ENCODE results near the gene FZD2.
"Not testable (repeated sequence)": the region's sequence is repeated elsewhere in the genome, so short reads cannot be mapped to it uniquely, and the experiment has no call there.

FZD2 gene

GRCh38 chr17:44558334-44558709 lies 1.0 kb downstream of the FZD2 start:
- Histone ChIP-seq H3K27ac (peak overlapping the region; percentile 61 to 91), H3K4me3 (peak overlapping the region; percentile 85)
- no peak for DNase-seq (ENCODE audit: low spot score)
- TF ChIP-seq, protein P1, sequence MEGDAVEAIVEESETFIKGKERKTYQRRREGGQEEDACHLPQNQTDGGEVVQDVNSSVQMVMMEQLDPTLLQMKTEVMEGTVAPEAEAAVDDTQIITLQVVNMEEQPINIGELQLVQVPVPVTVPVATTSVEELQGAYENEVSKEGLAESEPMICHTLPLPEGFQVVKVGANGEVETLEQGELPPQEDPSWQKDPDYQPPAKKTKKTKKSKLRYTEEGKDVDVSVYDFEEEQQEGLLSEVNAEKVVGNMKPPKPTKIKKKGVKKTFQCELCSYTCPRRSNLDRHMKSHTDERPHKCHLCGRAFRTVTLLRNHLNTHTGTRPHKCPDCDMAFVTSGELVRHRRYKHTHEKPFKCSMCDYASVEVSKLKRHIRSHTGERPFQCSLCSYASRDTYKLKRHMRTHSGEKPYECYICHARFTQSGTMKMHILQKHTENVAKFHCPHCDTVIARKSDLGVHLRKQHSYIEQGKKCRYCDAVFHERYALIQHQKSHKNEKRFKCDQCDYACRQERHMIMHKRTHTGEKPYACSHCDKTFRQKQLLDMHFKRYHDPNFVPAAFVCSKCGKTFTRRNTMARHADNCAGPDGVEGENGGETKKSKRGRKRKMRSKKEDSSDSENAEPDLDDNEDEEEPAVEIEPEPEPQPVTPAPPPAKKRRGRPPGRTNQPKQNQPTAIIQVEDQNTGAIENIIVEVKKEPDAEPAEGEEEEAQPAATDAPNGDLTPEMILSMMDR (IDR thresholded peaks at IDR 0.05): no peak

GRCh38 chr17:44558710-44559633 lies 1.7 kb downstream of the FZD2 start:
- DNase-seq (ENCODE audit: low spot score): no peak

GRCh38 chr17:44559634-44560554 lies 2.6 kb downstream of the FZD2 start:
- peak overlapping the region; percentile 61 to 76 for H3K27ac ChIP-seq
- H3K4me3 ChIP-seq: peak overlapping the region; percentile 85
- TF ChIP-seq, protein P1 (IDR thresholded peaks at IDR 0.05): no peak
- DNase-seq (ENCODE audit: low spot score): no peak

More at GRCh38 chr17:44558710-44559633, 1.7 kb downstream of the FZD2 start:
- TF ChIP-seq, protein P1 (IDR thresholded peaks at IDR 0.05): no peak
- Histone ChIP-seq H3K27ac (peak overlapping the region; percentile 61 to 91), H3K4me3 (peak overlapping the region; percentile 85)

DNA sequence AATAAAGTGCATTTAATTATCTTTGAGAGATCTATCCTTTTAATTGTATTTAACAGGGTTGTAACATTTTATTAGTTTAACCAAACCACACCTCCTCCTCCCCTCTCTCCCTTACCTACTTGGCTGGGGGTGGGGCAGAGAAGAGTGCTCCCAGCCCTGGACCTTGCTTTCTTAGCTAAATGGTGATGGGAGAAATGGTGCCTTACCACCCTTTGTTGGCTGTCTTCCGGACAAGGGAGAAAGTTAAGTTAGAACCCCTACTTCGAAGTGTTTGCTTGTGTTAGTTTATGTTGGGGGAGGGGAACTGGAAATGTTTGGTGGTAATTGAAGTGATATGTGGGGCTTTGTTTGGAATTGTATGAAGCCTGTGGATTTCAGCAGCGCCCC lies 3.9 kb downstream of the FZD2 start:
- no peak overlapping the region for H3K4me3 ChIP-seq
- TF ChIP-seq, protein P1 (IDR thresholded peaks at IDR 0.05): no peak
- DNase-seq (ENCODE audit: low spot score): no peak
- H3K27ac ChIP-seq: no peak overlapping the region

DNA sequence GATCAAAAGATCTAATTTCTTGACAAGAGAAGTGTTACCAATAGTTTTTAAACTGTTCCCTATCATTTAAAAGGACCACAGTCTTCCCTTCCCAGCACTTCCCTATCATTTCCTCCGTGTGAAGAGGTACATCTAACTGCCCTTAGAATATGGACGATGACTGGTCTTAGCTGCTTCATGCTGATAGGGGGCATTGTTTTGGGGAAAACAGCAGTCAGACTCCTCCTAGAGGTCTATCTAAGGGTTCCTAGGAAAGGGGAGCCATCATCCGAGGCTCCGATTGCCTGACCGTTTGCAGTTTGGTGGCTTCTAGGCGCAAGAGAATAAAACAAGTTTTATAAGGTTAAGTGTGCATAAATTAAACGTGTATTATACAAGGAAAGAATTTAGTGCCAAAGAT lies 7.1 kb downstream of the FZD2 start:
- TF ChIP-seq, protein P1 (IDR thresholded peaks at IDR 0.05): no peak
- DNase-seq (ENCODE audit: low spot score): no peak
- Histone ChIP-seq H3K4me3 (no peak overlapping the region), H3K27ac (no peak overlapping the region)

DNA sequence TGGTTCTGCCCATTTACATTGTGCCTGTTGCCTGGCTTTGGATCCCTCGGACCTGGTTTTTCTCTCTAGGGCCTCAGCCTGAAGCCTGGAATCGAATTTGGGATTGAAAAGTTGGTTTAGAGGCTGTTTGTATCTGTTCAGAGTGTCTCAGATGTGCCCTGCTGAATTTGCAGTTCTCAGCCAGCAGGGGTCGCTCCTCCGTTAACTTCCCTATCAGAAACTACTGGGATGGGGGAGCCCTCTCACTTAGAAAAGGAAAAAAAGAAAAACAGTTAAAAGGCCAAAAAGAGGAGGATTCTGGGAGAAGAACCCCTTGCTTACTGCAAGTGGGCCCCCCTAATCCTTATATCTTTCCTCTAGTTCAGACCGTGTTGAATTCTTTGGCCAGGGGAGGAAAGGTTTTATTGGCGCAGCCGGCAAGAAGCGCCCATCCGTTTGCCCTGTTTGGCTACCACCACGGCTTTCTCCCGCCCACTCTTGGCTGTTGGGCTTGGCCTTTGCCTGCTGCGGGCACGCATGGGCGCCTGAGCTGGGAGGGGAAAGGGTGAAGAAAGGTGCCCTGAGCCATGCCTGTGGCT lies 8.7 kb downstream of the FZD2 start:
- TF ChIP-seq, protein P1 (IDR thresholded peaks at IDR 0.05): no peak
- Histone ChIP-seq H3K4me3 (no peak overlapping the region), H3K27ac (no peak overlapping the region)
- no peak for DNase-seq (ENCODE audit: low spot score)

DNA sequence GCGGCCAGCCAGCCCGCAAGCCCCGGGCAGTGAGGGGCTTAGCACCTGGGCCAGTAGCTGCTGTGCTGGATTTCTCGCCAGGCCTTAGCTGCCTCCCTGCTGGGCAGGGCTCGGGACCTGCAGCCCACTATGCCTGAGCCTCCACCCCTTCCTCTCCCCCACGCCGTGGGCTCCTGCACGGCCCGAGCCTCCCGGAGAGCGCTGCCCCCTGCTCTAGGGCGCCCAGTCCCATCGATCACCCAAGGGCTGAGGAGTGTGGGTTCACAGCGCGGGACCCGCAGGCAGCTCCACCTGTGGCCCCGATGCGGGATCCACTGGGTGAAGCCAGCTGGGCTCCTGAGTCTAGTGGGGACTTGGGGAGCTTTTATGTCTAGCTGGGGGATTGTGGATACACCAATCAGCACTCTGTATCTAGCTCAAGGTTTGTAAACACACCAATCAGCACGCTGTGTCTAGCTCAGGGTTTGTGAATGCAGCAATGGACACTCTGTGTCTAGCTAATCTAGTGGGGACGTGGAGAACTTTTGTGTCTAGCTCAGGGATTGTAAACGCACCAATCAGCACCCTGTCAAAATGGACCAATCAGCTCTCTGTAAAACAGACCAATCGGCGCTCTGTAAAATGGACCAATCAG lies 11.1 kb downstream of the FZD2 start:
- DNase-seq (ENCODE audit: low spot score); H3K27ac ChIP-seq; H3K4me3 ChIP-seq: not testable (repeated sequence)
